NOMO-1 treated with dmso at 0.1 percent for 144 hours (cell line): ENCODE measurements around the gene COMMD10.

Source experiments
- DNase-seq: peaks from one replicate; lab custom pipeline; 2025; ENCODE audit not compliant: unreplicated experiment; lab: John Stamatoyannopoulos, UW

COMMD10 gene

GRCh38 chr5:116289276-116289675 is 204.5 kb downstream of the COMMD10 start:
- no peak for DNase-seq

GRCh38 chr5:116291271-116291670 is 206.4 kb downstream of the COMMD10 start:
- DNase-seq = no peak

- no peak for DNase-seq
Observed at GRCh38 chr5:116292321-116292720, 207.5 kb downstream of the COMMD10 start.

GRCh38 chr5:116296335-116297072 is 211.7 kb downstream of the COMMD10 start:
- DNase-seq = no peak

- no peak for DNase-seq
Observed at GRCh38 chr5:116297296-116297814, 212.5 kb downstream of the COMMD10 start.

GRCh38 chr5:116299746-116300640 is 215.2 kb downstream of the COMMD10 start:
- DNase-seq = no peak

GRCh38 chr5:116301110-116301509 is 216.3 kb downstream of the COMMD10 start:
- DNase-seq = no peak

GRCh38 chr5:116303340-116303739 is 218.5 kb downstream of the COMMD10 start:
- no peak for DNase-seq

GRCh38 chr5:116303810-116304209 is 219.0 kb downstream of the COMMD10 start:
- no peak for DNase-seq

- no peak for DNase-seq
Observed at GRCh38 chr5:116305899-116306298, 221.1 kb downstream of the COMMD10 start.

GRCh38 chr5:116306846-116307245 is 222.0 kb downstream of the COMMD10 start:
- no peak for DNase-seq

- no peak for DNase-seq
Observed at GRCh38 chr5:116308391-116308790, 223.6 kb downstream of the COMMD10 start.

- no peak for DNase-seq
Observed at GRCh38 chr5:116313366-116313765, 228.5 kb downstream of the COMMD10 start.

- DNase-seq = no peak
Observed at GRCh38 chr5:116315531-116315930, 230.7 kb downstream of the COMMD10 start.

GRCh38 chr5:116318091-116318854 is 233.4 kb downstream of the COMMD10 start:
- DNase-seq = no peak

GRCh38 chr5:116320486-116320885 is 235.7 kb downstream of the COMMD10 start:
- DNase-seq = no peak

GRCh38 chr5:116329503-116329902 is 244.7 kb downstream of the COMMD10 start:
- DNase-seq = no peak

- DNase-seq = no peak
Observed at GRCh38 chr5:116340799-116341198, 256.0 kb downstream of the COMMD10 start.
